Stimulated activated naive CD4-positive, alpha-beta T cell (primary cell): ENCODE measurements around the gene OCEL1.
"Not testable (repeated sequence)": the region's sequence is repeated elsewhere in the genome, so short reads cannot be mapped to it uniquely, and the experiment has no call there.

Experiments
- DNase-seq, 6 experiments: peaks; one replicate each; lab custom pipeline; 2025; lab: John Stamatoyannopoulos, UW

OCEL1 gene

GRCh38 chr19:17263712-17264640 lies 38.0 kb downstream of the OCEL1 start:
- no peak for DNase-seq

- DNase-seq = no peak
Observed at GRCh38 chr19:17264641-17264979, 38.6 kb downstream of the OCEL1 start, which contains the start of gene USHBP1. TSS of gene USHBP1 (minus strand) at chr19:17264745. CDS start at chr19:17264299, 446 bp downstream.

- DNase-seq = no peak
Observed at GRCh38 chr19:17266026-17266425, 40.0 kb downstream of the OCEL1 start.

- no peak for DNase-seq
Observed at GRCh38 chr19:17266589-17266974, 40.6 kb downstream of the OCEL1 start.

- peak; percentile 84 to 98 (median 96) for DNase-seq
Observed at GRCh38 chr19:17266975-17267788, 41.2 kb downstream of the OCEL1 start, which contains the start of gene BABAM1. TSS of gene BABAM1 (plus strand) at chr19:17267443. CDS start at chr19:17268807, 1,364 bp downstream.

- DNase-seq = no peak
Observed at GRCh38 chr19:17268754-17269153, 42.7 kb downstream of the OCEL1 start.

- DNase-seq = not testable (repeated sequence)
Observed at GRCh38 chr19:17274892-17275291, 48.9 kb downstream of the OCEL1 start.

- DNase-seq = no peak
Observed at GRCh38 chr19:17275441-17276175, 49.6 kb downstream of the OCEL1 start.
